Lower leg skin (tissue), 3 donors: ENCODE measurements around the gene KRTAP10-6.

Experiments
- POLR2A ChIP-seq, 2 donors: fragments of 450-650 bp; IDR thresholded peaks; one replicate each; pipeline ENCODE4 v1.6.1; 2016 to 2017; ENCODE audit warnings: antibody characterized with exemption in 2 of 2, mild to moderate bottlenecking in 1 of 2, moderate library complexity in 1 of 2
- TF ChIP-seq, protein P1 (sequence below), 3 donors: fragments of 450-650 bp; IDR thresholded peaks; one replicate each; pipeline ENCODE4 v1.5.1; 2016; ENCODE audit warnings: antibody characterized with exemption in 3 of 3, mild to moderate bottlenecking in 3 of 3, moderate library complexity in 2 of 3

DNA sequence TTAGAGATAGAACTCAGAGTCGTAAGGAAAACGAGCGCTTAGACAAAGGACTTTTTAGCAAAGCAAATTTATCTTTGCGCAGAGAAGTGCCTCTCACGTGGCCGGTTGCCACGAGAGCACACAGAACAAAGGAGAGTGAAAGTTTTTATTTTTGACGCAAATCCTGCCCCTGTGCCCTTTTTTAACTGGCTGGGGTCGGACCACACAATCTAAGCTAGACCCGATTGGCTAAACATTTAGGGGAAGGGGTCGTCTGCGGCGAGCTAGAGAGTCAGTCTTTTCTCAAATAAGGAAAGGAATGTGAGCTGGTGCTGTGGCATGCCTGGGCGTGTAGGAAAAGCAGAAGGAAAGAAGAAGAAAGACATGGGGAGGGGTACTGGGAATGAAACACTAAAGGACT is 43.4 kb downstream of the KRTAP10-6 start:
- no peak for TF ChIP-seq POLR2A (IDR thresholded peaks at IDR 0.05)
- TF ChIP-seq, protein P1, sequence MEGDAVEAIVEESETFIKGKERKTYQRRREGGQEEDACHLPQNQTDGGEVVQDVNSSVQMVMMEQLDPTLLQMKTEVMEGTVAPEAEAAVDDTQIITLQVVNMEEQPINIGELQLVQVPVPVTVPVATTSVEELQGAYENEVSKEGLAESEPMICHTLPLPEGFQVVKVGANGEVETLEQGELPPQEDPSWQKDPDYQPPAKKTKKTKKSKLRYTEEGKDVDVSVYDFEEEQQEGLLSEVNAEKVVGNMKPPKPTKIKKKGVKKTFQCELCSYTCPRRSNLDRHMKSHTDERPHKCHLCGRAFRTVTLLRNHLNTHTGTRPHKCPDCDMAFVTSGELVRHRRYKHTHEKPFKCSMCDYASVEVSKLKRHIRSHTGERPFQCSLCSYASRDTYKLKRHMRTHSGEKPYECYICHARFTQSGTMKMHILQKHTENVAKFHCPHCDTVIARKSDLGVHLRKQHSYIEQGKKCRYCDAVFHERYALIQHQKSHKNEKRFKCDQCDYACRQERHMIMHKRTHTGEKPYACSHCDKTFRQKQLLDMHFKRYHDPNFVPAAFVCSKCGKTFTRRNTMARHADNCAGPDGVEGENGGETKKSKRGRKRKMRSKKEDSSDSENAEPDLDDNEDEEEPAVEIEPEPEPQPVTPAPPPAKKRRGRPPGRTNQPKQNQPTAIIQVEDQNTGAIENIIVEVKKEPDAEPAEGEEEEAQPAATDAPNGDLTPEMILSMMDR (IDR thresholded peaks at IDR 0.05), result no peak
